ENCODE data around the gene MYL3.

The MYL3 gene

GRCh38 chr3:46849045-46849631 lies 14.1 kb downstream of the MYL3 start:
- no peak for FAIRE-seq

- FAIRE-seq, result no peak
Observed at GRCh38 chr3:46848271-46849044, 14.8 kb downstream of the MYL3 start.

GRCh38 chr3:46847744-46848143 lies 15.5 kb downstream of the MYL3 start:
- FAIRE-seq, result no peak

- no peak for FAIRE-seq
Observed at GRCh38 chr3:46846624-46847542, 16.4 kb downstream of the MYL3 start.

- no peak for FAIRE-seq
Observed at GRCh38 chr3:46845860-46846623, 17.2 kb downstream of the MYL3 start.

GRCh38 chr3:46845397-46845859 lies 17.8 kb downstream of the MYL3 start:
- no peak for FAIRE-seq

- no peak for FAIRE-seq
Observed at GRCh38 chr3:46844881-46845312, 18.3 kb downstream of the MYL3 start.

- no peak for FAIRE-seq
Observed at GRCh38 chr3:46844397-46844796, 18.8 kb downstream of the MYL3 start.

- FAIRE-seq, result no peak
Observed at GRCh38 chr3:46843508-46843907, 19.7 kb downstream of the MYL3 start.

GRCh38 chr3:46840491-46840890 lies 22.8 kb downstream of the MYL3 start:
- no peak for FAIRE-seq

- FAIRE-seq, result no peak
Observed at GRCh38 chr3:46838301-46838700, 24.9 kb downstream of the MYL3 start.

GRCh38 chr3:46835491-46835890 lies 27.8 kb downstream of the MYL3 start:
- FAIRE-seq, result no peak

- FAIRE-seq, result no peak
Observed at GRCh38 chr3:46835054-46835453, 28.2 kb downstream of the MYL3 start.

- FAIRE-seq, result no peak
Observed at GRCh38 chr3:46833346-46834300, 29.6 kb downstream of the MYL3 start.

- FAIRE-seq, result no peak
Observed at GRCh38 chr3:46831841-46832240, 31.4 kb downstream of the MYL3 start.

- no peak for FAIRE-seq
Observed at GRCh38 chr3:46831316-46831715, 31.9 kb downstream of the MYL3 start.

- FAIRE-seq, result no peak
Observed at GRCh38 chr3:46830801-46831200, 32.4 kb downstream of the MYL3 start.

GRCh38 chr3:46829699-46830208 lies 33.5 kb downstream of the MYL3 start:
- FAIRE-seq, result no peak

GRCh38 chr3:46825450-46825849 lies 37.8 kb downstream of the MYL3 start:
- FAIRE-seq, result no peak

- no peak for FAIRE-seq
Observed at GRCh38 chr3:46824211-46824970, 38.9 kb downstream of the MYL3 start.
